ENCODE results near the gene CRKL. TPM values are rescaled to one million over a fixed set of nuclear protein-coding genes. Genes with fewer than 3 reads are reported as not detected.

CRKL gene, protein sequence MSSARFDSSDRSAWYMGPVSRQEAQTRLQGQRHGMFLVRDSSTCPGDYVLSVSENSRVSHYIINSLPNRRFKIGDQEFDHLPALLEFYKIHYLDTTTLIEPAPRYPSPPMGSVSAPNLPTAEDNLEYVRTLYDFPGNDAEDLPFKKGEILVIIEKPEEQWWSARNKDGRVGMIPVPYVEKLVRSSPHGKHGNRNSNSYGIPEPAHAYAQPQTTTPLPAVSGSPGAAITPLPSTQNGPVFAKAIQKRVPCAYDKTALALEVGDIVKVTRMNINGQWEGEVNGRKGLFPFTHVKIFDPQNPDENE
- total RNA-seq: 53.5 TPM

DNA sequence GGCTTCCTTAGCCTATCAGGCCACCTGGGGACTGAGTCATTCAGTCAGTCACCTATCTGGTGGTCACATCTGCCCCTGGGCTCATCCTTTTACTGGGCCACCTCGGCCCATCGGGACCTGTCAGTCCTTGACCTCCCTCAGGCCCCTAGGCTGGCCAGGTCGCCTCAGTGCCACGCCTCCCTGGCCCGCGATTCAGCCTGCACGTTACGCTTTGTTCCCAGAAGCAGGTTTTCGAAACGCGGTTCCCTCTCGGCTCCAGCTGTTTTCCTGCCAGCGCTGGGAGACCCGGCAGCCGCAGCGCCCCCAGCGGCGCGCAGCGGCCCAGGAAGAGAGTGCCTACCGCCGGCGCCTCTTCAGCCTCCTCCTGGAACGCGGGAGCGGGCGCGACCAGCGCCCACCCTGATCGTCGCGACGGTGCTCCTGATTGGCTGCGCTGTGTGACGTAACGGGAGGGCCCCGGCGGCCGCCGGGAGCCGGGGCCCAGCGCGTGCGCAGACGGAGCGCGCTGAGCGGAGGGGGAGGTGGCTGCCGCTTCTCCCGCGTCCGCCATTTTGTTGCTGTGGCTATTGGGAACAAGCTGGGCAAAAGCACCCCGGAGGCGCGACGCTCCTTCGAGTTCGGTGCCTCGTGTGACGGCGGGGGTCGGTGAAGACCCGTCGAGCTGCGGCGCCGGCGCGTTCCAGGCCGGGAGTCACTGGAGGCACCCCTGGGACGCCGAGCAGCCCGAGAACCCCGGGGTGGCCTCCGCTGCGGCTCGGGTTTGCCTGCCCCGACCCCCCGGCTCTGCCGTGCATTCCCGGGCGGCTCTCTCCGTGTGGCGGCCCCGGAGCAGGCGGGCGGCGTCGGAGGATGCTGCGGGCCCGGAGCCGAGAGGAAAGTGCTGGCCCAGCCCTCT is at the start of gene CRKL:
Gene CRKL (plus strand): TSS at position 492 of the 895 bp plus-strand sequence. CDS start 528 bp downstream, outside the sequence.

DNA sequence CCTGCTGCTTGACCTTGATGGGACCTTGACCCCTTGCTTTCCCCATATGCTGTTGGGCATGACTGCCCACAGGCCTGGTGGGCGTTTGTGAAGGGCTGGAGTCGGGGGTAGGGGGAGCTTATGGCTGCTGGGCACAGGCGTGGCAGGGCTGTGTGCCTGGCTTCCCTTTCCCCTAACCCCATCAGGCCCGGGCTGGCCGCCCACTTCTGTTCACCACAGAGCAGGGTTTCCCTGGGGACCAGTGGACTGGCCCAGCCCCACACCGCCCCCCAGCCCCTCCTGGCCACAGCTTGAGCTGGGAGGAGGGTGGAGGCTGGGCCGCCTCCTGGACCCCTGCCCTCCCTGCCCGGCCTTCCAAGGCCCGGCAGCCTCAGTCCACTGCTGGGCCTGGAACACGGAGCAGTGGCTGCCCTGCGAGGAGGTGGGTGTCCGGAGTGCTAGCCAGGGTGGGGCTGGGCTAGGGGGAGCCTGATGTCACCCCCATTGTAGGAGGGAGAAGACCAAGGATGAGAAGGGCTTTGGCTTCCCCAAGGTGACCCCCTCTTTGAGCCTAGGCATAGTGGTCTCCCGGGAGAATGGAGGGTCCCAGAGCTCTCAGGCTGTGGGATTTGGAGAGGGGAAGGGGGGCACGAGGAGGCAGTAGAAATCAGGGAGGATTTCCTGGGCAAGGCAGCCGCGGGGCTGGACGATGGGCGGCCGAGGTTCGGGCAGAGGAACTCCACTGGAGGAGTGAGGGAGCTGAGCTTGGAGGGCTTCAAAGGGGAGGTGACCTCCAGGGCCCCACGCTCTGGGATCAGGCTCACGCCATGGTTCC is 49.9 kb downstream of the CRKL start, which contains the start of gene AIFM3:
Gene AIFM3 (plus strand): TSS at position 373 of the 814 bp plus-strand sequence. CDS start 690 bp downstream, outside the sequence.

DNA sequence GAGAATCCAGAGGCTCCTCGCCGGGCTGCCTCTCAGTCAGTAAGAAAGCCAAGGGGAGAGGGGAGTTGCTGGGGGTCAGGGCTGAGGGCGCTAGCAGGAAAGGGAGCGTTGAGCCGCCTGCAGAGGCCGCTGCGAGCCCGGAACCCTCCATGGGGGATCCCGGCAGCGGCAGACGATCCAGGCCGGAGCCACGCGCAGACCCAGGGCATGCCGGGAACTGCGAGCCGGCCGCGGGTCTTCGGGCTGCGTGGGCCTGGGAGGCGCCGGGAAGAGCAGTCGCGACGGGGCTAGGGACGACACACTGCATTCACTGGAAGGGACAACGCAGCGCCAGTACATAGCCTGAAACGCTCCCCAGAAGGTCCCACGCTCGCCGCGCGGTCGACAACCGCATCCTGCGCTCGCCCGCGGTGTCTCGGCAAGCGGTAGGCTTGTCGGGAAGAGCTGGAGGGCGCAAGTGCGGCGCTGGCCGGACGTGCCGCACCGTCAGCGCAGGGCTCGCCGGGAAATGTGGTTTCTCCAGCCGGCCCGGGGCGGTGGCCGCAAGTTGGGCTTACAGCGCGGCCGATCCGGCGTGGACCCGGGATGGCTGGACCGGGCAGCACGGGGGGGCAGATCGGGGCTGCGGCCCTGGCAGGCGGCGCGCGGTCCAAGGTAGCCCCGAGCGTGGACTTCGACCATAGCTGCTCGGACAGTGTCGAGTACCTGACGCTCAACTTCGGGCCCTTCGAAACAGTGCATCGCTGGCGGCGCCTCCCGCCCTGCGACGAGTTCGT is 64.8 kb downstream of the CRKL start, which contains the start of gene LZTR1:
Gene LZTR1 (plus strand): TSS at position 511 of the 776 bp plus-strand sequence. CDS start 75 bp downstream, at position 586.

DNA sequence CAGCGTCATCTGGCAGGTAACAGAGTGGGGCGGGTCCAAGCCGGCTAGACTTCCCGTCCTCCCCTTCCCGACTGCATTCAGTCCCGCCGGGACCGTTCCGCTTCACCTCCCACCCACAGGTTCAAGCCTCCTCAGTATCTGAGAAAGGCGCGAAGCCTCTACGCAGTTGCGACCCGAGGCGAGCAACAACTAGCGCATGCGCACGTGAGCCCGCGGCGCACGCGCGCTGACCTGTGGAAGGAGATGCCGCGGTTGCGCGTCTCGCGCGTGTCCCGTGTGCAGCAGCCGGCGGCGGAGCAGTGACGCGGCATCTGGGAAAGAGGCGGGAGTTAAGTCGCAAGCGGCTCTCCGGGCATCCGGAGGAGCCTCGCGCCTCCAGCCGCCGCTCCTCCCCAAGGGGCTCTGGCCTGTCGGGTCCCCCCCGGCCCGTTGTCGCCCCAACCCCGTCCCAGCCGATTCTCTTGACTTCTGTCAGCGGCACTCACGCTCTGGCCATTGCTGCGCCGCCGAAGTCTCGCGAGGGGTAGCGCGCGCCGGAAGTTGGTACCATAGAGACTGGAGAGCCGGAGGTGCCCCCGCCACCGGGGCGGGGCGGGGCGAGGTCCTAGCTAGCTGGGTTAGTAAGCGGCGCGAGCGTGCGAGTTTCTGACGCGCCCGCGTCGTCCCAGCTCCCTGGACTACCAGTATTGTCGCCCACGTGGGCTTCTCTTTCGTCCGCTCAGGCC is 84.6 kb downstream of the CRKL start, which contains the start of gene THAP7:
Gene THAP7 (minus strand): TSS at position 518 of the 725 bp plus-strand sequence. CDS start 207 bp downstream, at position 311.

Other genes starting within 250 kb of the CRKL start
- 1.3 TPM for gene SERPIND1, start 143.3 kb upstream of the CRKL start, total RNA-seq
- 131 TPM for gene PI4KA, start 58.6 kb upstream of the CRKL start, total RNA-seq
- gene SNAP29, start 58.4 kb upstream of the CRKL start, total RNA-seq: 10.3 TPM
- gene AIFM3, start 49.8 kb downstream of the CRKL start, total RNA-seq: 4.7 TPM
- 95.2 TPM for gene LZTR1, start 64.9 kb downstream of the CRKL start, total RNA-seq
- gene THAP7, start 84.7 kb downstream of the CRKL start, total RNA-seq: 22.8 TPM
- 0.31 TPM for gene P2RX6, start 97.8 kb downstream of the CRKL start, total RNA-seq
- gene SLC7A4, start 115.2 kb downstream of the CRKL start, total RNA-seq: 1.6 TPM
- gene LRRC74B, start 128.5 kb downstream of the CRKL start, total RNA-seq: 0.31 TPM